ENCODE measurements around the gene MSH5. TPM values are rescaled to one million over a fixed set of nuclear protein-coding genes. Genes with fewer than 3 reads are reported as not detected.

Gene MSH5
- total and polyA plus RNA-seq, 2 of the 13 experiments (the other 11 are each of a cell fraction or from before 2014, with no cell fraction given): 10.2 to 38.7 TPM

DNA sequence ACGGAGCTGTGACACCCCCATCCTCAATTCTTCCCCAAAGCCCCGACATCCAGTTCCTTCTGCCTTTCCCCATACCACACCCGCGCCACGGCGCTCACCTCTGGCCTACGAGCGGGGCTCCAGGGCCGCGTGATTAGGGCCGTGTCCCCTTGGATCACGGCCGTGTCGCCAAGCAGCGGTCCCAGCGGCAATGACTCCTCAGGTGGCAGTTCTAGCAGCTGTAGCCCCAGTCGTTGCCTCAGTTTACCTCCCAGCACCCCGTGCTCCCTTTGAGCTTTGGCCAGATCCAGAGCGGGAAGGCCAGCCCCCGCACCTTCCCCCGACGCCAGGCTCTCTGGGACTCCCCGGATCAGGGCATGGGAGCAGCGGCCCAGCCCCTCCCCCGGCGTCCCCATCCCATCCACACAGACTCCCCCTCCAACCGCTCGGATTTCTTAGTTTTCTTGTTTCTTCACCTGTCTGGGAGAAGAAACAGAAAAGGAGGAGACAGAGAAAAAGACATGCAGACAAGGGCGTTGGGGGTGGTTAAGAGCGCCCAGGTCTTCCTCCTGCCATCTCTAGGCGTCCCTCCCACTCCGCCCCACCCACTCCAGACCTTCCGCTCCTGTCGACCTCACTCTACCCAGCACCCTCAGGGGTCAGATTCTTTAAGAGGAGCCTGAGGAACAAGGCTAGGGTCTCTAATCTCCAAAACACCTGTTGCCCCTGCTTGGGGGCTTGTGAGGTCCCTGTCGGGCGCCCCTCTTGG, 10.9 kb upstream of the MSH5 start, which contains the start of gene DDAH2 (continued):
- no peak for TF ChIP-seq STAG1 (CRISPR knock-in tag; IDR thresholded peaks at IDR 0.05)
- TF ChIP-seq ZNF331 (CRISPR knock-in tag; IDR thresholded peaks at IDR 0.05): no peak
- no peak for TF ChIP-seq ZNF343 (CRISPR knock-in tag; IDR thresholded peaks at IDR 0.05)
- TF ChIP-seq CAMTA2 (CRISPR knock-in tag; IDR thresholded peaks at IDR 0.05; ENCODE audit: borderline replicate concordance): 0 out of 2 replicates have a peak, but pooled peaks have one; percentile 6
- no peak for TF ChIP-seq ZNF652 (CRISPR knock-in tag; IDR thresholded peaks at IDR 0.05; ENCODE audit: borderline replicate concordance, low read depth)
- TF ChIP-seq DNMT3B (CRISPR knock-in tag; conservative IDR thresholded peaks at IDR 0.05): 0 out of 2 replicates have a peak, but pooled peaks have one; percentile 33
- no peak for TF ChIP-seq SP2 (CRISPR knock-in tag; IDR thresholded peaks at IDR 0.05)
- TF ChIP-seq ZNF772 (CRISPR knock-in tag; IDR thresholded peaks at IDR 0.05): no peak
- TF ChIP-seq, protein P1, sequence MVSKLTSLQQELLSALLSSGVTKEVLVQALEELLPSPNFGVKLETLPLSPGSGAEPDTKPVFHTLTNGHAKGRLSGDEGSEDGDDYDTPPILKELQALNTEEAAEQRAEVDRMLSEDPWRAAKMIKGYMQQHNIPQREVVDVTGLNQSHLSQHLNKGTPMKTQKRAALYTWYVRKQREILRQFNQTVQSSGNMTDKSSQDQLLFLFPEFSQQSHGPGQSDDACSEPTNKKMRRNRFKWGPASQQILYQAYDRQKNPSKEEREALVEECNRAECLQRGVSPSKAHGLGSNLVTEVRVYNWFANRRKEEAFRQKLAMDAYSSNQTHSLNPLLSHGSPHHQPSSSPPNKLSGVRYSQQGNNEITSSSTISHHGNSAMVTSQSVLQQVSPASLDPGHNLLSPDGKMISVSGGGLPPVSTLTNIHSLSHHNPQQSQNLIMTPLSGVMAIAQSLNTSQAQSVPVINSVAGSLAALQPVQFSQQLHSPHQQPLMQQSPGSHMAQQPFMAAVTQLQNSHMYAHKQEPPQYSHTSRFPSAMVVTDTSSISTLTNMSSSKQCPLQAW (CRISPR knock-in tag; IDR thresholded peaks at IDR 0.05): no peak
- TF ChIP-seq, protein P2, sequence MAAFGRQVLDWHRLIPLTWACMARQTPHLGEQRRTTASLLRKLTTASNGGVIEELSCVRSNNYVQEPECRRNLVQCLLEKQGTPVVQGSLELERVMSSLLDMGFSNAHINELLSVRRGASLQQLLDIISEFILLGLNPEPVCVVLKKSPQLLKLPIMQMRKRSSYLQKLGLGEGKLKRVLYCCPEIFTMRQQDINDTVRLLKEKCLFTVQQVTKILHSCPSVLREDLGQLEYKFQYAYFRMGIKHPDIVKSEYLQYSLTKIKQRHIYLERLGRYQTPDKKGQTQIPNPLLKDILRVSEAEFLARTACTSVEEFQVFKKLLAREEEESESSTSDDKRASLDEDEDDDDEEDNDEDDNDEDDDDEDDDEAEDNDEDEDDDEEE (CRISPR knock-in tag; IDR thresholded peaks at IDR 0.05): no peak
- peak; percentile 20 for TF ChIP-seq HNRNPK (IDR thresholded peaks at IDR 0.05; ENCODE audit: low read depth, low read length, poor library complexity, severe bottlenecking)
- no peak for TF ChIP-seq MTF2 (CRISPR knock-in tag; IDR thresholded peaks at IDR 0.05; ENCODE audit: borderline replicate concordance)
- peak; percentile 18; the same call in 1 of the 2 replicates for TF ChIP-seq RBFOX2 (IDR thresholded peaks at IDR 0.05; ENCODE audit: low read depth, low read length)
- TF ChIP-seq RXRA (CRISPR knock-in tag; IDR thresholded peaks at IDR 0.05): 0 out of 2 replicates have a peak, but pooled peaks have one; percentile 16
- TF ChIP-seq ZNF44 (CRISPR knock-in tag; IDR thresholded peaks at IDR 0.05): no peak
- TF ChIP-seq GATA4 (IDR thresholded peaks at IDR 0.05; ENCODE audit: borderline replicate concordance, low read depth): no peak
- peak; percentile 0; the same call in 1 of the 2 replicates for TF ChIP-seq ZMYM4 (CRISPR knock-in tag; IDR thresholded peaks at IDR 0.05)
- TF ChIP-seq NR2F2 (IDR thresholded peaks at IDR 0.05; ENCODE audit: borderline replicate concordance, low read depth): no peak
- TF ChIP-seq, protein P3, sequence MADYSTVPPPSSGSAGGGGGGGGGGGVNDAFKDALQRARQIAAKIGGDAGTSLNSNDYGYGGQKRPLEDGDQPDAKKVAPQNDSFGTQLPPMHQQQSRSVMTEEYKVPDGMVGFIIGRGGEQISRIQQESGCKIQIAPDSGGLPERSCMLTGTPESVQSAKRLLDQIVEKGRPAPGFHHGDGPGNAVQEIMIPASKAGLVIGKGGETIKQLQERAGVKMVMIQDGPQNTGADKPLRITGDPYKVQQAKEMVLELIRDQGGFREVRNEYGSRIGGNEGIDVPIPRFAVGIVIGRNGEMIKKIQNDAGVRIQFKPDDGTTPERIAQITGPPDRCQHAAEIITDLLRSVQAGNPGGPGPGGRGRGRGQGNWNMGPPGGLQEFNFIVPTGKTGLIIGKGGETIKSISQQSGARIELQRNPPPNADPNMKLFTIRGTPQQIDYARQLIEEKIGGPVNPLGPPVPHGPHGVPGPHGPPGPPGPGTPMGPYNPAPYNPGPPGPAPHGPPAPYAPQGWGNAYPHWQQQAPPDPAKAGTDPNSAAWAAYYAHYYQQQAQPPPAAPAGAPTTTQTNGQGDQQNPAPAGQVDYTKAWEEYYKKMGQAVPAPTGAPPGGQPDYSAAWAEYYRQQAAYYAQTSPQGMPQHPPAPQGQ (CRISPR knock-in tag; IDR thresholded peaks at IDR 0.05; ENCODE audit: borderline replicate concordance): no peak
- TF ChIP-seq PTBP1 (IDR thresholded peaks at IDR 0.05; ENCODE audit: low read depth, low read length, poor library complexity, severe bottlenecking): no peak
- no peak for TF ChIP-seq KLF6 (CRISPR knock-in tag; IDR thresholded peaks at IDR 0.05)
- no peak for TF ChIP-seq ZNF781 (CRISPR knock-in tag; IDR thresholded peaks at IDR 0.05; ENCODE audit: borderline replicate concordance, not compliant biosample characterization)
- no peak for TF ChIP-seq HNF4A (CRISPR knock-in tag; IDR thresholded peaks at IDR 0.05)
- TF ChIP-seq NR2F1 (CRISPR knock-in tag; IDR thresholded peaks at IDR 0.05): no peak
- no peak for TF ChIP-seq ZKSCAN8 (CRISPR knock-in tag; IDR thresholded peaks at IDR 0.05; ENCODE audit: borderline replicate concordance)
- no peak for TF ChIP-seq TEAD3 (CRISPR knock-in tag; optimal IDR thresholded peaks at IDR 0.05; ENCODE audit: borderline replicate concordance)
- no peak for TF ChIP-seq PRMT3 (CRISPR knock-in tag; IDR thresholded peaks at IDR 0.05; ENCODE audit: borderline replicate concordance, low read depth)

Measured in HepG2 (cell line).